DMS114 treated with DMSO at 0.1 percent for 48 hours (cell line): ENCODE data around the gene LRRC4B.

Experiments
- DNase-seq: peaks from one replicate; lab custom pipeline; 2025; ENCODE audit not compliant: unreplicated experiment; lab: John Stamatoyannopoulos, UW

Gene LRRC4B

GRCh38 chr19:50554212-50554611 lies 14.0 kb downstream of the LRRC4B start:
- DNase-seq = no peak

GRCh38 chr19:50553134-50553703 lies 15.0 kb downstream of the LRRC4B start:
- no peak for DNase-seq

GRCh38 chr19:50552540-50552939 lies 15.7 kb downstream of the LRRC4B start:
- DNase-seq = no peak

GRCh38 chr19:50551715-50552187 lies 16.5 kb downstream of the LRRC4B start:
- no peak for DNase-seq

GRCh38 chr19:50551034-50551714 lies 17.1 kb downstream of the LRRC4B start:
- no peak for DNase-seq

GRCh38 chr19:50550594-50550966 lies 17.7 kb downstream of the LRRC4B start:
- no peak for DNase-seq

- DNase-seq = no peak
Observed at GRCh38 chr19:50549927-50550593, 18.2 kb downstream of the LRRC4B start.

- no peak for DNase-seq
Observed at GRCh38 chr19:50549059-50549926, 18.9 kb downstream of the LRRC4B start.

GRCh38 chr19:50548191-50549058 lies 19.8 kb downstream of the LRRC4B start:
- DNase-seq = no peak

GRCh38 chr19:50547385-50548190 lies 20.6 kb downstream of the LRRC4B start:
- no peak for DNase-seq

GRCh38 chr19:50546527-50547221 lies 21.6 kb downstream of the LRRC4B start:
- no peak for DNase-seq

GRCh38 chr19:50542943-50543342 lies 25.3 kb downstream of the LRRC4B start:
- DNase-seq = no peak

- DNase-seq = peak; percentile 33
Observed at GRCh38 chr19:50537769-50538230, 30.4 kb downstream of the LRRC4B start.

GRCh38 chr19:50537306-50537685 lies 30.9 kb downstream of the LRRC4B start:
- no peak for DNase-seq

GRCh38 chr19:50536662-50537305 lies 31.5 kb downstream of the LRRC4B start:
- DNase-seq = no peak

- no peak for DNase-seq
Observed at GRCh38 chr19:50535672-50536187, 32.5 kb downstream of the LRRC4B start.

GRCh38 chr19:50534478-50534877 lies 33.8 kb downstream of the LRRC4B start:
- DNase-seq = no peak

GRCh38 chr19:50532952-50533351 lies 35.3 kb downstream of the LRRC4B start:
- no peak for DNase-seq
